Stomach (tissue), 4 donors: Measurements from ENCODE around the gene UST.

ENCODE experiments used
- CTCF ChIP-seq, 7 experiments: fragments of 450-650 bp in 4 of 7; fragments of 200-600 bp in 3 of 7; sonication (generic) in 3 of 7; IDR thresholded peaks; one replicate each; pipeline ENCODE4 v1.5.1; 2016 to 2019; ENCODE audit warnings: antibody characterized with exemption in 7 of 7, control low read depth in 2 of 7, mild to moderate bottlenecking in 1 of 7
- POLR2A ChIP-seq, 4 donors: fragments of 450-650 bp; IDR thresholded peaks; one replicate each; pipeline ENCODE4 v1.6.1; 2016; ENCODE audit warnings: antibody characterized with exemption in 4 of 4, control low read depth in 2 of 4, mild to moderate bottlenecking in 1 of 4, moderate library complexity in 1 of 4
- POLR2AphosphoS5 ChIP-seq, 3 donors: sonication (generic); formaldehyde crosslinking; IDR thresholded peaks; one replicate each; pipeline ENCODE4 v1.6.1; 2016; ENCODE audit warnings: antibody characterized with exemption in 3 of 3

- TF ChIP-seq CTCF (IDR thresholded peaks at IDR 0.05) (no peak), POLR2A (IDR thresholded peaks at IDR 0.05) (no peak), POLR2AphosphoS5 (IDR thresholded peaks at IDR 0.05) (no peak)
Observed at GRCh38 chr6:148830614-148831013, 83.8 kb downstream of the UST start.
